Aorta (tissue), 5 donors: ENCODE measurements around the gene TOMM40L. TPM values are rescaled to one million over a fixed set of nuclear protein-coding genes. Genes with fewer than 3 reads are reported as not detected.

ENCODE experiments used
- ATAC-seq: fragments of 200-7000 bp; cut with Tn5 transposase; one replicate; pipeline ENCODE4 v1.9.1; 2022; ENCODE audit warnings: moderate library complexity; ENCODE audit not compliant: low FRiP score
- DNase-seq, 2 donors: peaks; one replicate each; pipeline ENCODE4 v3.0.0-alpha.2; 2020
- H3K27ac ChIP-seq, 2 donors: one replicate each; pipeline ENCODE4 v1.5.1; 2013; ENCODE audit warnings: low read length in 2 of 2, mild to moderate bottlenecking in 2 of 2, moderate library complexity in 2 of 2, control low read depth in 1 of 2, inconsistent platforms in 1 of 2, low read depth in 1 of 2
- H3K27me3 ChIP-seq, 2 donors: one replicate each; pipeline ENCODE4 v1.6.1; 2013; ENCODE audit warnings: control low read depth in 1 of 2, low read length in 1 of 2, mild to moderate bottlenecking in 1 of 2, moderate library complexity in 1 of 2; ENCODE audit not compliant: insufficient read depth in 2 of 2, control insufficient read depth in 1 of 2
- H3K36me3 ChIP-seq, 2 donors: one replicate each; pipeline ENCODE4 v1.6.1; 2013; ENCODE audit warnings: control low read depth in 1 of 2, low read length in 1 of 2, mild to moderate bottlenecking in 1 of 2; ENCODE audit not compliant: insufficient read depth in 2 of 2, control insufficient read depth in 1 of 2
- H3K4me1 ChIP-seq, 2 donors: one replicate each; pipeline ENCODE4 v1.6.1; 2013; ENCODE audit warnings: low read length in 2 of 2, control low read depth in 1 of 2, mild to moderate bottlenecking in 1 of 2, moderate library complexity in 1 of 2; ENCODE audit not compliant: insufficient read depth in 2 of 2, control insufficient read depth in 1 of 2
- H3K4me3 ChIP-seq, 2 donors: one replicate each; pipeline ENCODE4 v1.5.1; 2013; ENCODE audit warnings: low read length in 2 of 2, control low read depth in 1 of 2, mild to moderate bottlenecking in 1 of 2
- H3K9me3 ChIP-seq: one replicate; pipeline ENCODE4 v1.6.1; 2013; ENCODE audit warnings: mild to moderate bottlenecking, low read length; ENCODE audit not compliant: control insufficient read depth
- WGBS, 2 donors: extraction: QIAGEN DNeasy Blood & Tissue Kit; methylation state at CpG; one replicate each; pipeline ENCODE4 v1.1.7; 2013; 5-methylcytosine and 5-hydroxymethylcytosine counted together
- intact Hi-C, 2 donors: fragments of 100-400 bp; cut with DNase I; formaldehyde crosslinking; loops; one replicate each; pipeline versions ENCODE4 v1.14.2 to v1.15.0; 2022
- polyA plus RNA-seq, 2 donors: library from polyadenylated mRNA; stranded (reverse); fragments of 200-250 nt; gene quantifications; one replicate each; pipeline ENCODE4 v1.2.3, GENCODE V29; 2013
- total RNA-seq, 2 donors: library from RNA; stranded (reverse); fragmentation: NEBNext Ultra II Directional; extraction: Animal tissue kit (Norgen Biotek cat#: 25700); gene quantifications; one replicate each; pipeline ENCODE4 v1.2.1, GENCODE V29; 2021
- donor health status: healthy with polysubstance abuse.
- donor health status: Bipolar disorder and iron deficiency.
- donor health status: DM: no; HTN: no; CAD: no.
- donor health status: DM: no; HTN: no; CAD: no.
- donor health status: DM: yes; HTN: yes; CAD: no.

Gene TOMM40L
- total and polyA plus RNA-seq, 4 donors = 10.0 to 12.9 (median 10.9) TPM

DNA sequence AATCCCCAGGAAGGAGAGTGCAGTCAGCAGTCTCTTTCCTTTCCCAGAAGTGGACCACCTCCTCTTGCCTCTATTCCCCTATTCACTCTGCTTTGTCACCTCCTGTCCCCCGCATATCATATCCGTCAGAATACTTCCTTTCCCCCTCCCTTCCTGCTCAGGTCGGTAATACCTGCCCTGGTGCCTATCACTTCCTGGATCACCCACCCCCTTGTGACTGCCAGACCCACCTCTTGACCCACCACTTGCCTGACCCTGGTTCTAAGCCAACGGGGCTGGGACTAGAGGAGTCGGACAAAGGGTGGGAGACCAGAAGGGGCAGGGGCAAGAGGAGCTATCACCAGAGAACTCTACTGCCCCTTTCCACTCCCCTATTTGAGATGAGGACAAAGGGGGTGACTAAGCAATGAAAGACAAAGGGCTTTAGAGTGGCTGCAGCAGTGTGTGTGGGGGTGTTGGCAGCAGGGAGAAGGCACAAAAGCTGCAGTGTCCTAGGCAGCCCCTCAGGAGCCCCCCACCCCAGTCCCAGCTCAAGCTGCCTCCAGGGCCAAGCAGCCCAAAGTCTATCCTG is 25.4 kb upstream of the TOMM40L start:
- no peaks in the 10 kb centered on the region for H3K27me3 ChIP-seq
- intact Hi-C loops = no loop called here
- H3K9me3 ChIP-seq = no peaks in the 10 kb centered on the region
- DNase-seq (peak; percentile 47 to 59), ATAC-seq (no peak)
- peaks cover 0 to 4% of the 10 kb centered on the region in 2 donors for H3K4me1 ChIP-seq
- 84 to 86% methylated on average over 5 of the region's 5 CpGs for WGBS, 2 donors
- H3K36me3 ChIP-seq = no peaks in the 10 kb centered on the region
- H3K4me3 ChIP-seq = no peak overlapping the region
- peak overlapping the region in 1 of 2 donors; percentile 96 for H3K27ac ChIP-seq

DNA sequence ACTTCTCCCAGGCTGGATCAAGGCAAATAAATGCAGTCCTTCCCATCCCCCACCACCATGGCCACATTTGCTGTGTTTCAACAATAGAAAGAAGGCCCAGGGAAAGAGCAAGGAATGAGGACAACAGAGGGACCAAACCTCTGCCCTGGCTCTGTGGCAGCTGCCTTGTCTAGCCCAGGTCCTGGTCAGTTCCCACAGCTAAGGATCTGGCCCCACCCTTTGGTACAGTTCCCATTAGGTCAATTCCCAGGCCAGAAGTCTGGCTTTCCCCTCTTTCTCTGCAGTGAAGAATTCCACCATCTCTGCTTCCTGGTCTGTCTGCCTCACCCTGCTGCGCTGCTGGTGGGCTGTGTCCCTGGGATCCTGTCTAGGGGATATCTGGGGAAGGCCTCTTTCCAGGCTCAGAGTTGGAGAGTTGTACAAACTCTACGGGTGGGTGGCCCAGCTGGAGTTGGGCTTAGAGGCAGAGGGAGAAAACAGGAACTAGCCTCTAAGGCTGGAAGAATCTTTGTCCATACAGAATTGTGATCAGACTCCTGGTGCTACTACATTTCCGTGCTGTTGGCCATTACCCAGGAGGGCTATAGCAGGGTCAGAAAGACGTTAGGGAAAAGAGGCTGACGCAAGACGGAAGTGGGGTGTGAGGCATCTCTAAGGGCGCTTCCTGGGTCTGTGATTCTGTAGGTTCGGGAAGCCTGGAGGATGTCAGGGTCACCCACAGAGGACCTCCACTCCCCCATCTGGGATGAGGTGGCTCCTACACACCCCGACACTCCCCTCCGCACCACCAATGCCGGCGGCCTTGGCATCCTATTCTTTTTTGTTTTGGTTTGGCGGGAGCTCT is 24.6 kb upstream of the TOMM40L start:
- WGBS, 2 donors = 67 to 68% methylated on average over 13 of the region's 13 CpGs

DNA sequence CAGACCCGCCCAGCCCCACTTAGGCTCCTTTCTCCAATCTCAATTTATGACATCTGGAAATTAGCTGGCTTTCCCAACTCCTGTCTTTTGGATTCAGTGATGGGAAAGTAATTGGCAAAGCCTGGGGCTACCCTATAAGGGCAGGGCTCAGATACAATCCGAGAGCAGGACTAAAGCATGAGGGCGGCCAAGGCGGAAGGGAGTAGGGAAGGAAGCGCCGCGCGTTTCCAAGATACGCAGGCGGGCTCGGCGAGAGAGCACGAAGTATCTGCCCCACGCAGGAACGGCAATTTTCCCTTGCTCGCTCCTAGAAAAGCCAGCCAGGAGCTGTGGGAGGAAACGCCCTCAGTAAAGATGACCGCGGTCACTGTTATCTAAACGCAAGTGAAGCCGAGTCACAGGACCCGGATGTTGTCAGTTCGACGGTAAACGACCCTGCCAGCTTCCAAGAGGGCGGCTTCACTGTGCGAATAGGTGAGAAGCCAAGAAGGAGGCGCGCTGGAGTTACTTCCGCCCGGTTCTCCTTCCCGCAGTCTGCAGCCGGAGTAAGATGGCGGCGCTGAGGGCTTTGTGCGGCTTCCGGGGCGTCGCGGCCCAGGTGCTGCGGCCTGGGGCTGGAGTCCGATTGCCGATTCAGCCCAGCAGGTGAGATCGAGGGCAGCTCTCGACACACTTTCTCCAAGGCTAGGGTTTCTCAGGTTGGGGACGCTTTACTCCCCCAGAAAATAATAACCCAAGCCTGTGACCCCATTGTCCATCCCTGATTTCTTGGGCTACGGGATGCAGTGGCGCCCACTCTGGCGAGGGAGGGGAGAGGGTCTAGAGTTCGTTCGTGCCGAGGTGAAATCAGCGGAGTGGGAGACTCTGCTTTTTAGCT is 23.8 kb upstream of the TOMM40L start, which contains the start of gene NDUFS2:
TSS of gene NDUFS2 (plus strand) at position 532 of the 877 bp plus-strand sequence. CDS start at position 551, 19 bp downstream.
- peaks cover 0 to 4% of the 10 kb centered on the region in 2 donors for H3K4me1 ChIP-seq
- DNase-seq = peak; percentile 99
- no peaks in the 10 kb centered on the region for H3K36me3 ChIP-seq
- intact Hi-C loops = no loop called here
- H3K27ac ChIP-seq = peak within 1 kb of the TSS; percentile 68 to 96
- H3K9me3 ChIP-seq = no peaks in the 10 kb centered on the region
- H3K27me3 ChIP-seq = no peaks in the 10 kb centered on the region
- peak within 1 kb of the TSS; percentile 36 to 86 for H3K4me3 ChIP-seq
- ATAC-seq = peak; percentile 94
- 1 to 2% methylated on average over 53 of the region's 53 CpGs for WGBS, 2 donors

More for the DNA sequence above, 24.6 kb upstream of the TOMM40L start:
- ATAC-seq (peak; percentile 60), DNase-seq (peak; percentile 59 to 85)
- Histone ChIP-seq H3K36me3 (no peaks in the 10 kb centered on the region), H3K27ac (peak overlapping the region; percentile 68 to 96), H3K9me3 (no peaks in the 10 kb centered on the region), H3K4me1 (peaks cover 0 to 4% of the 10 kb centered on the region in 2 donors), H3K4me3 (peak overlapping the region; percentile 9 to 27), H3K27me3 (no peaks in the 10 kb centered on the region)
- intact Hi-C loops = no loop called here

DNA sequence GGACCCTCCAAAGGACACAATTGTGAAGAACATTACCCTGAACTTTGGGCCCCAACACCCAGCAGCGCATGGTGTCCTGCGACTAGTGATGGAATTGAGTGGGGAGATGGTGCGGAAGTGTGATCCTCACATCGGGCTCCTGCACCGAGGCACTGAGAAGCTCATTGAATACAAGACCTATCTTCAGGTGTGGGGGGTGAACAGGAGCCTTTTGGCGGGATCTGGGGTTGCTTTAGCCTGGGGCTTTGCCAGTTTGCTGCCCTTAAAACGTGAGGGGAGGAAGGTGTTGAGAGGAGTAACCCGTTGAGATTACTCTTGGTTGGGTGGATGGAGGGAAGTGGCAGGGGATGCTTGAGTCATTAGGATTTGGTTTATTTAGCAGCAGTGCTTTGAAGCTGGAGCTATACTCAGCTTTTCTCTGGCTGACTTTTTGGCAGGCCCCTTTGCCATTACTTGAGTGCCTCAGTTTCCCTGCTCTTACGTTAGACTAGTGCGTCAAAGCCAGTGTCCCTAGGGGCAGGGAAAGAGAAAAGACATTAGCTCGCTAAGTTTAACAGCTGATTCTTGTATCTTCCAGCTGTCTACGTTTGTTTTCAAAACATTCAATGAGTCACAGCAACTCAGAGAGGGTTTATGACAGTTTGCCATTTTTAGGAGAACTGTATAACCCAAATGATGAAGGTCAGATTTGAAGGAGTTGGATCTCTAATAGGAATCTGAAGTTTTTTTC is 19.3 kb upstream of the TOMM40L start:
- Histone ChIP-seq H3K27me3 (no peaks in the 10 kb centered on the region), H3K36me3 (peaks cover 0 to 4% of the 10 kb centered on the region in 2 donors), H3K4me3 (no peak overlapping the region), H3K9me3 (no peaks in the 10 kb centered on the region), H3K4me1 (peaks cover 0 to 4% of the 10 kb centered on the region in 2 donors), H3K27ac (no peak overlapping the region)
- WGBS, 2 donors = 74% methylated on average over 12 of the region's 12 CpGs
- DNase-seq (no peak), ATAC-seq (no peak)
- intact Hi-C loops = no loop called here

DNA sequence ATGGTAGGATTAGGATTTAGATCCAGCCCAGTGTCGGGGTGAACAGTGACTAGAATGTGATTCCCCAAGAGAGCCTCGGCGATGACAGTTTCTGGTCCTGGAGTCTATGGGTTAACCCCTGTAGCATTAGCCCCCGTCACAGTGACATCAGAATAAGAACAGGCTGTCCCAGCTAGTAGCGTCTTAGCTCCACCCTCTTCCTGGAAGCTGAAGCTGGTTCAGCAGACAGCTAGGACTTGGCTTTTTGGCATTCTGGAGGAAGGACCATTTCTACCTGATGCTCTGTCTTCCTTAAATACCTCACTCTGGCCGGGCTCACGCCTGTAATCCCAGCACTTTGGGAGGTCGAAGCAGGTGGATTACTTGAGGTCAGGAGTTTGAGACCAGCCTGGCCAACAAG is 18.7 kb upstream of the TOMM40L start:
- WGBS, 2 donors = 70 to 76% methylated on average over 8 of the region's 8 CpGs
- DNase-seq = no peak
- no peak overlapping the region for H3K4me3 ChIP-seq
- peaks cover 0 to 4% of the 10 kb centered on the region in 2 donors for H3K36me3 ChIP-seq
- no peaks in the 10 kb centered on the region for H3K9me3 ChIP-seq
- intact Hi-C loops = no loop called here
- H3K27ac ChIP-seq = no peak overlapping the region
- ATAC-seq = no peak
- no peaks in the 10 kb centered on the region for H3K27me3 ChIP-seq
- peaks cover 0 to 4% of the 10 kb centered on the region in 2 donors for H3K4me1 ChIP-seq

DNA sequence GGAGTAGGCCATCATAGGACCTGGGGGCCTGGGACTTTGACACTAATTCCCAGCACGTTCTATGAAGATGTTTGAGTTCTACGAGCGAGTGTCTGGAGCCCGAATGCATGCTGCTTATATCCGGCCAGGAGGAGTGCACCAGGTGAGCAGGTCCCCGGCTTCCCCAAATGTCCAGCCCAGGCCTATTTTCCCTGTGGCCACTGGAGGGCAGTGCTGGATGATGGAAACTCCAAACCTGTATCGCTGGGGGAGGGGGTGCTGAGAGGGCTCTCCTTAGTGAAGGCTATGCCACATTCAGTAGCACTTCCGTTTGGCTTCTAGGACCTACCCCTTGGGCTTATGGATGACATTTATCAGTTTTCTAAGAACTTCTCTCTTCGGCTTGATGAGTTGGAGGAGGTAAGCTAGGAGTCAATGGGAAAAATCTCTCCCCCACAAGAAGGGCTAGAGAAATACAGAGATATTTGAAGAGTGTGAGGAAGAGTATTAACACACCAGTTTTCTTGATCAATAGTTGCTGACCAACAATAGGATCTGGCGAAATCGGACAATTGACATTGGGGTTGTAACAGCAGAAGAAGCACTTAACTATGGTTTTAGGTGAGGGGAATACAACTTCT is 16.0 kb upstream of the TOMM40L start:
- H3K27me3 ChIP-seq = no peaks in the 10 kb centered on the region
- H3K27ac ChIP-seq = no peak overlapping the region
- DNase-seq (peak; percentile 84 to 90), ATAC-seq (peak; percentile 83)
- 34 to 41% methylated on average over 11 of the region's 11 CpGs for WGBS, 2 donors
- H3K36me3 ChIP-seq = peaks cover 8% of the 10 kb centered on the region in 2 donors
- intact Hi-C loops = loop anchor here in 1 of 2 donors (5.0 kb wide), 1 partner anchor 1212 kb away; no protein-coding TSS in a partner anchor
- no peaks in the 10 kb centered on the region for H3K4me1 ChIP-seq
- H3K9me3 ChIP-seq = no peaks in the 10 kb centered on the region
- H3K4me3 ChIP-seq = no peak overlapping the region

DNA sequence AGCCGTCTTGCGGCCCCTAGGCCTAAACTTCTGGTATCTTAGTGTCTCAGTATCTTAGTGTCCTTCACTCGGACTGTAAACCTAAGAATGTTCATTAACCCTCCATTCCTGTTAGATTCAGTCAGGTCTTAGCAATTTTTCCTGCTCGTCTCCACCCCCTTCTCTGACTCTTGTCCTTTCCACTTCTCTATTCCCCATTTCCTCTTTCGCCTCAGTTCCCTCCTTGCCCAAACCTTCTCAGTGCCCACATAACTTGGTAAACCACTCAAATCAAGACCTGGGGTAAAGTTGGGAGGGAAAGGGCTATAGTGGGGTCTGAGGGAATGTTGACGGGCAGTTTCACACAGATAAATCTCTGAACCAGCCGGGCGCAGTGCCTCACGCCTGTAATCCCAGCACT is 11.5 kb upstream of the TOMM40L start:
- WGBS, 2 donors = 92 to 94% methylated on average over 9 of the region's 9 CpGs
- Histone ChIP-seq H3K27ac (no peak overlapping the region), H3K4me3 (no peak overlapping the region), H3K4me1 (no peaks in the 10 kb centered on the region), H3K27me3 (no peaks in the 10 kb centered on the region), H3K36me3 (peaks cover 8% of the 10 kb centered on the region in 2 donors), H3K9me3 (no peaks in the 10 kb centered on the region)
- ATAC-seq = no peak
- DNase-seq = no peak
- intact Hi-C loops = loop anchor here in 1 of 2 donors (5.0 kb wide), 1 partner anchor 1208 kb away; no protein-coding TSS in a partner anchor
